HCT116 (cell line): ENCODE data around the gene PRAMEF12. TPM values are rescaled to one million over a fixed set of nuclear protein-coding genes. Genes with fewer than 3 reads are reported as not detected.

Experiments
- ATAC-seq: fragments of 200-7000 bp; cut with Tn5 transposase; 2 replicates; pipeline ENCODE4 v1.9.1; 2020; ENCODE audit warnings: mild to moderate bottlenecking, moderate library complexity
- BruUV-seq: library from RNA; stranded (reverse); fragments of 400-500 nt; replicated peaks from 2 replicates; lab custom pipeline; 2021; lab: Mats Ljungman, UMichigan
- CTCF ChIA-PET: fragments of 300-600 bp; sonication (Branson Sonifier 250); formaldehyde crosslinking; loops from one replicate; lab custom pipeline; 2021; ENCODE audit warnings: antibody characterized with exemption; lab: Charles Lee
- POLR2A ChIA-PET: fragments of 300-600, 350-600 bp; sonication (Branson Sonifier 250); formaldehyde crosslinking; loops from one replicate; lab custom pipeline; 2021; ENCODE audit warnings: antibody characterized with exemption; lab: Charles Lee
- RAD21 ChIA-PET, 2 experiments: fragments of 300-600 bp; sonication (Branson Sonifier 250); formaldehyde crosslinking; loops; one replicate each; lab custom pipeline; 2023; ENCODE audit warnings: low total read pairs in 2 of 2; ENCODE audit not compliant: uncharacterized antibody in 2 of 2, unreplicated experiment in 2 of 2, low non-redundant PET in 1 of 2; lab: Charles Lee
- DNase-seq: peaks from one replicate; pipeline ENCODE4 v3.0.0-alpha.2; 2010; ENCODE audit warnings: low read depth, low spot score
- H2AFZ ChIP-seq: fragments of 200-600 bp; shearing (Covaris generic), sonication (generic); 2 replicates; pipeline ENCODE4 v1.6.1; 2017; ENCODE audit warnings: low read depth, mixed run types, mixed read lengths, antibody characterized with exemption, low read length; ENCODE audit not compliant: poor library complexity, severe bottlenecking
- H3K27ac ChIP-seq: 2 replicates; pipeline ENCODE4 v1.5.1; 2012; ENCODE audit warnings: low read depth, low read length
- H3K27me3 ChIP-seq: fragments of 200-600 bp; sonication (generic); 2 replicates; pipeline ENCODE4 v1.6.1; 2016; ENCODE audit warnings: mixed run types, low read length, mixed read lengths; ENCODE audit not compliant: insufficient read depth
- H3K36me3 ChIP-seq, 2 experiments: fragments of 200-500 bp in 1 of 2; fragments of 200-600 bp in 1 of 2; sonication (Bioruptor generic) in 1 of 2; sonication (generic) in 1 of 2; 2 replicates each; pipeline versions ENCODE4 v1.5.1 to v1.6.1; 2014 to 2016; ENCODE audit warnings: low read length in 2 of 2, inconsistent platforms in 1 of 2, mixed read lengths in 1 of 2, mixed run types in 1 of 2; ENCODE audit not compliant: insufficient read depth in 2 of 2, control insufficient read depth in 1 of 2
- H3K4me1 ChIP-seq, 2 experiments: fragments of 200-600 bp in 1 of 2; sonication (generic) in 1 of 2; 2 replicates each; pipeline versions ENCODE4 v1.5.1 to v1.6.1; 2012 to 2017; ENCODE audit warnings: low read length in 2 of 2, inconsistent platforms in 1 of 2, mild to moderate bottlenecking in 1 of 2, mixed read lengths in 1 of 2, mixed run types in 1 of 2, moderate library complexity in 1 of 2; ENCODE audit not compliant: insufficient read depth in 2 of 2, control insufficient read depth in 1 of 2
- H3K4me2 ChIP-seq: fragments of 200-600 bp; sonication (generic); 2 replicates; pipeline ENCODE4 v1.6.1; 2017; ENCODE audit warnings: mixed run types, low read length, mixed read lengths
- H3K4me3 ChIP-seq, 2 experiments: fragments of 200-600 bp in 1 of 2; sonication (generic) in 1 of 2; replicated peaks in 1 of 2; 2 replicates each; pipeline ENCODE4 v1.5.1; 2011 to 2016; ENCODE audit warnings: low read length in 2 of 2, control low read depth in 1 of 2, low read depth in 1 of 2, mild to moderate bottlenecking in 1 of 2, mixed read lengths in 1 of 2, mixed run types in 1 of 2
- H3K79me2 ChIP-seq: fragments of 200-600 bp; sonication (generic); 2 replicates; pipeline ENCODE4 v1.6.1; 2017; ENCODE audit warnings: mild to moderate bottlenecking, mixed run types, low read length, moderate library complexity, mixed read lengths; ENCODE audit not compliant: insufficient read depth
- H3K9ac ChIP-seq: fragments of 200-600 bp; sonication (generic); 2 replicates; pipeline ENCODE4 v1.6.1; 2016; ENCODE audit warnings: low read length, mixed read lengths
- H3K9me2 ChIP-seq: fragments of 200-600 bp; sonication (generic), shearing (Covaris generic); 2 replicates; pipeline ENCODE4 v1.6.1; 2017; ENCODE audit warnings: mixed run types, mild to moderate bottlenecking, moderate library complexity; ENCODE audit not compliant: insufficient read depth
- H3K9me3 ChIP-seq, 2 experiments: fragments of 200-500 bp in 1 of 2; fragments of 200-600 bp in 1 of 2; sonication (Bioruptor generic) in 1 of 2; sonication (generic) in 1 of 2; 2 replicates each; pipeline ENCODE4 v1.6.1; 2014 to 2017; ENCODE audit warnings: low read length in 2 of 2, mixed read lengths in 2 of 2, inconsistent platforms in 1 of 2, low read depth in 1 of 2, mild to moderate bottlenecking in 1 of 2, mixed run types in 1 of 2, moderate library complexity in 1 of 2; ENCODE audit not compliant: control insufficient read depth in 1 of 2, insufficient read depth in 1 of 2
- H4K20me1 ChIP-seq: fragments of 200-600 bp; sonication (generic), shearing (Covaris generic); 2 replicates; pipeline ENCODE4 v1.6.1; 2017; ENCODE audit warnings: mixed run types, mild to moderate bottlenecking, moderate library complexity; ENCODE audit not compliant: insufficient read depth
- CBX3 ChIP-seq: IDR thresholded peaks from 2 replicates; pipeline ENCODE4 v1.6.1; 2012; ENCODE audit warnings: low read depth
- ELF1 ChIP-seq: IDR thresholded peaks from 2 replicates; pipeline ENCODE4 v1.6.1; 2012; ENCODE audit warnings: low read depth, borderline replicate concordance
- EZH2 ChIP-seq: fragments of 200-600 bp; sonication (generic); IDR thresholded peaks from 2 replicates; pipeline ENCODE4 v1.6.1; 2017; ENCODE audit warnings: antibody characterized with exemption, mixed run types
- MAX ChIP-seq: IDR thresholded peaks from 2 replicates; pipeline ENCODE4 v1.6.1; 2012
- TCF7L2 ChIP-seq: IDR thresholded peaks from 2 replicates; pipeline ENCODE4 v1.7.0; 2011; ENCODE audit warnings: borderline replicate concordance, inconsistent platforms; ENCODE audit not compliant: insufficient read depth, insufficient read length; ENCODE audit errors: extremely low read depth
- YY1 ChIP-seq: IDR thresholded peaks from 2 replicates; pipeline ENCODE4 v1.6.1; 2011; ENCODE audit warnings: low read length, low read depth, moderate library complexity, mild to moderate bottlenecking; ENCODE audit not compliant: insufficient replicate concordance; ENCODE audit errors: extremely low read depth
- ZBTB33 ChIP-seq: IDR thresholded peaks from 2 replicates; pipeline ENCODE4 v1.6.1; 2011; ENCODE audit warnings: mild to moderate bottlenecking, low read length, moderate library complexity; ENCODE audit not compliant: insufficient replicate concordance; ENCODE audit errors: extremely low read depth
- intact Hi-C: fragments of 100-400 bp; cut with micrococcal nuclease; formaldehyde crosslinking; loops from 2 replicates; pipeline ENCODE4 v1.10.0; 2022
- total RNA-seq: library from RNA; stranded (reverse); gene quantifications from one replicate; pipeline ENCODE4 v1.2.1, GENCODE V29; 2021; ENCODE audit not compliant: unreplicated experiment

PRAMEF12 gene
- total RNA-seq, 1 experiment from 2014 or later = not detected

DNA sequence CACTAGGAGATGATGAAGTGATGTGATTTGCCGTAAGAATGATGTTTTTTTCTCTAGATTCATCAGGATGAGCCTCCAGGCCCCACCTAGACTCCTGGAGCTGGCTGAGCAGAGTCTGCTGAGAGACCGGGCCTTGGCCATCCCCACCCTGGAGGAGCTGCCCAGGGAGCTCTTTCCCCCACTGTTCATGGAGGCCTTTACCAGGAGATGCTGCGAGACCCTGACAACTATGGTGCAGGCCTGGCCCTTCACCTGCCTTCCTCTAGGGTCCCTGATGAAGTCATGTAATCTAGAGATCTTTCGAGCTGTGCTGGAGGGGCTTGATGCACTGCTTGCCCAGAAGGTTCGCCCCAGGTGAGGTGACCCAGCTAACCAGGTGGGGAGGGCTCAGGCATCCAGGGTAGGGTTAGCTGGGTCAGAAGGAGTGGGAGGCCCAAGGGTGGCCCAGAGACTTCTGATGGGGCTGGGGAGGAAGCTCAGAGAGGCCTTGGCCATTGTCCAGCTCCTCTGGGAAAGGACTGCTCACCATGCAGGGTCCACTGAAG, 1.3 kb downstream of the PRAMEF12 start:
- DNase-seq (no peak), ATAC-seq (no peak)
- no peaks in the 10 kb centered on the region for H3K9me2 ChIP-seq
- H3K27me3 ChIP-seq = peaks cover 6% of the 10 kb centered on the region; the same call in 1 of the 2 replicates
- no peaks in the 10 kb centered on the region for H3K79me2 ChIP-seq
- RAD21 ChIA-PET = no interaction called here
- BruUV-seq = no TSS peak
- CTCF ChIA-PET = no interaction called here
- H3K4me1 ChIP-seq = no peaks in the 10 kb centered on the region
- POLR2A ChIA-PET = no interaction called here
- H4K20me1 ChIP-seq = no peaks in the 10 kb centered on the region
- intact Hi-C loops = loop anchor here (5.0 to 10.0 kb wide), 2 partner anchors 463 to 500 kb away; no protein-coding TSS in a partner anchor
- no peaks in the 10 kb centered on the region for H3K9me3 ChIP-seq
- H3K36me3 ChIP-seq = no peaks in the 10 kb centered on the region
- H3K27ac ChIP-seq = no peak overlapping the region
- H3K4me2 ChIP-seq = no peak overlapping the region
- H2AFZ ChIP-seq = no peak overlapping the region
- no peak overlapping the region for H3K4me3 ChIP-seq
- TF ChIP-seq ELF1 (no peak), YY1 (no peak), CBX3 (no peak), ZBTB33 (no peak), MAX (no peak), EZH2 (no peak), TCF7L2 (no peak)
- no peak overlapping the region for H3K9ac ChIP-seq
